SHP77 (cell line): ENCODE measurements around the gene FRMD8.

Experiments
- DNase-seq, 2 experiments: peaks; one replicate each; lab custom pipeline; 2025; lab: John Stamatoyannopoulos, UW

FRMD8 gene

DNA sequence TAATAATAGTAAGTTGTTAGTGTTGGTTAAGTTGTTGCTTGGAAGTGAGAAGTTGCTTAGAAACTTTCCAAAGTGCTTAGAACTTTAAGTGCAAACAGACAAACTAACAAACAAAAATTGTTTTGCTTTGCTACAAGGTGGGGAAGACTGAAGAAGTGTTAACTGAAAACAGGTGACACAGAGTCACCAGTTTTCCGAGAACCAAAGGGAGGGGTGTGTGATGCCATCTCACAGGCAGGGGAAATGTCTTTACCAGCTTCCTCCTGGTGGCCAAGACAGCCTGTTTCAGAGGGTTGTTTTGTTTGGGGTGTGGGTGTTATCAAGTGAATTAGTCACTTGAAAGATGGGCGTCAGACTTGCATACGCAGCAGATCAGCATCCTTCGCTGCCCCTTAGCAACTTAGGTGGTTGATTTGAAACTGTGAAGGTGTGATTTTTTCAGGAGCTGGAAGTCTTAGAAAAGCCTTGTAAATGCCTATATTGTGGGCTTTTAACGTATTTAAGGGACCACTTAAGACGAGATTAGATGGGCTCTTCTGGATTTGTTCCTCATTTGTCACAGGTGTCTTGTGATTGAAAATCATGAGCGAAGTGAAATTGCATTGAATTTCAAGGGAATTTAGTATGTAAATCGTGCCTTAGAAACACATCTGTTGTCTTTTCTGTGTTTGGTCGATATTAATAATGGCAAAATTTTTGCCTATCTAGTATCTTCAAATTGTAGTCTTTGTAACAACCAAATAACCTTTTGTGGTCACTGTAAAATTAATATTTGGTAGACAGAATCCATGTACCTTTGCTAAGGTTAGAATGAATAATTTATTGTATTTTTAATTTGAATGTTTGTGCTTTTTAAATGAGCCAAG, 38.9 kb downstream of the FRMD8 start:
- no peak for DNase-seq

DNA sequence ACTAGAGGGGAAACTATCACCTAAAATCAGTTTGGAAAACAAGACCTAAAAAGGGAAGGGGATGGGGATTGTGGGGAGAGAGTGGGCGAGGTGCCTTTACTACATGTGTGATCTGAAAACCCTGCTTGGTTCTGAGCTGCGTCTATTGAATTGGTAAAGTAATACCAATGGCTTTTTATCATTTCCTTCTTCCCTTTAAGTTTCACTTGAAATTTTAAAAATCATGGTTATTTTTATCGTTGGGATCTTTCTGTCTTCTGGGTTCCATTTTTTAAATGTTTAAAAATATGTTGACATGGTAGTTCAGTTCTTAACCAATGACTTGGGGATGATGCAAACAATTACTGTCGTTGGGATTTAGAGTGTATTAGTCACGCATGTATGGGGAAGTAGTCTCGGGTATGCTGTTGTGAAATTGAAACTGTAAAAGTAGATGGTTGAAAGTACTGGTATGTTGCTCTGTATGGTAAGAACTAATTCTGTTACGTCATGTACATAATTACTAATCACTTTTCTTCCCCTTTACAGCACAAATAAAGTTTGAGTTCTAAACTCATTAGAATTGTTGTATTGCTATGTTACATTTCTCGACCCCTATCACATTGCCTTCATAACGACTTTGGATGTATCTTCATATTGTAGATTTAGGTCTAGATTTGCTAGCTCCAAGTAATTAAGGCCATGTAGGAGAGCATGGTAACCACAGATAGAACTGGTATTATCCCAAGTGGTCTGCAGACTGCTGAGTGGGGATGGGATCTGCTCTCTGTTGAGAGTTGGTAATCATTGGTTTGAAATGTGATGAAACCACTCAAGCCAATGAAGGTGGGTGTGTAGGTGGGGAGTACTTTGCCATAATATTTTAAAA, 39.8 kb downstream of the FRMD8 start:
- DNase-seq = no peak

DNA sequence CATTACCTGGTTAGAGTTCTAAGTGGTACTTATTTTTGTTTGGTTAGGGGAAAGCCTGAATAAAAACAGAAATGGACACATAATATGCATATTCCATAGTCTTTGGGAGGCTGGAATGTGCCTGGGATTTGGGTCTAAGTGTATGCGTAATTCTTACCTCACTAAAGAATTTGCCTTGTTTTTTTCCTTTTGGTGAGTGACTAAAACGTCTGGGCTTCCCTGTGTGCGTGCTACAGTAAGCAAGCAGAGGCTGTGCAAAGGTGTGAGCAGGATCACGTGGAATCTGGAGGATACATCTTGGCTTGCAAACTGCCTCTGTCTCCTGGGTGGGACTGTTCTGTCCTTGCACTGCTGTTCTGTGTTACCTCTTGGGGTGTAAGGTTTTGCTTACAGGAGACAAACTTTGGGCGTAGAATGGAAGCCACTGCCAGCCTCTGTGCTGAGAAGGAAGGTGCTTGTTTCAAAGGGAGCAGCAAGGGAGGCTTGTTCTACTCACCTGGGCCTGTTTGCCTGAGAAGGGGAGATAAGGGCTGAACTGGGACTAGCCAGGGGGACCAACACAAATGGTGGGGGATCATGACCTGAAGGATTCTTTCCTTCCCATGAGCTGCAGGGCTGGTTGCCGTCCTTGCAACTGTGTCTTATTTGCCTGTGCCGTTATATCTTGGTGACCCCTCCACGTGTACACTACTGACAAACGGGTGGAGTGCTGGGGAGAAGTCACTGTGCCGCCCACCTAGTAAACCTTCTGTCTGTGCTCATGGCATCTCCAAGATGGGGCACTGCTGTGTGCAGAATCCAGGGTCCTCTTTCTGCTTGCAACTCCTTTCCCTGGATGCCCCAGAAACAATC, 40.6 kb downstream of the FRMD8 start:
- no peak for DNase-seq

GRCh38 chr11:65427691-65428577, 41.5 kb downstream of the FRMD8 start:
- DNase-seq = no peak

DNA sequence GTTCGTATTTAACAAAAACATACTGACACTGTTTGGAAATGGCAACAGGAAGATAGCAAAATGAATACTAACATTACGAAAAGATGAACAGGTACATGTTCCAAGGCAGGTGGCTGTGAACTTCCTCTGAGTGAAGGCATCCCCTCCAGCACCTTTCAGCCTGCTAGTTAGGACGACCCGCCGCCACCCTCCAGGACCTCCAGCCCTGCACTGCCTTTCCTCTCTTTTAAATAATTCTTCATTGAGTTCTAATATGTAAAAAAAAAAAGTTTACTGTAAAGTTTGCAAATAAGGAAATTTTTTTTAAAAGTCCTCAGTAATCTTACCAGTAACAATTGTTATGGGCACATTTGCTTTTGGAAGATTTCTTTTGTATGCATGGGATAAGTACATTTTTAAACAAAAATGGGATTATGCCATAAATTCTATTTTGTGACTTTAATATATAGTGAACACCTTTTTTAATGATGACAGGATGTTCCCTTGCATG, 42.2 kb downstream of the FRMD8 start:
- DNase-seq = no peak

GRCh38 chr11:65429068-65429681, 42.7 kb downstream of the FRMD8 start:
- peak in 1 of 2 experiments; percentile 53 for DNase-seq

GRCh38 chr11:65429724-65430405, 43.4 kb downstream of the FRMD8 start:
- DNase-seq = peak in 1 of 2 experiments; percentile 45

DNA sequence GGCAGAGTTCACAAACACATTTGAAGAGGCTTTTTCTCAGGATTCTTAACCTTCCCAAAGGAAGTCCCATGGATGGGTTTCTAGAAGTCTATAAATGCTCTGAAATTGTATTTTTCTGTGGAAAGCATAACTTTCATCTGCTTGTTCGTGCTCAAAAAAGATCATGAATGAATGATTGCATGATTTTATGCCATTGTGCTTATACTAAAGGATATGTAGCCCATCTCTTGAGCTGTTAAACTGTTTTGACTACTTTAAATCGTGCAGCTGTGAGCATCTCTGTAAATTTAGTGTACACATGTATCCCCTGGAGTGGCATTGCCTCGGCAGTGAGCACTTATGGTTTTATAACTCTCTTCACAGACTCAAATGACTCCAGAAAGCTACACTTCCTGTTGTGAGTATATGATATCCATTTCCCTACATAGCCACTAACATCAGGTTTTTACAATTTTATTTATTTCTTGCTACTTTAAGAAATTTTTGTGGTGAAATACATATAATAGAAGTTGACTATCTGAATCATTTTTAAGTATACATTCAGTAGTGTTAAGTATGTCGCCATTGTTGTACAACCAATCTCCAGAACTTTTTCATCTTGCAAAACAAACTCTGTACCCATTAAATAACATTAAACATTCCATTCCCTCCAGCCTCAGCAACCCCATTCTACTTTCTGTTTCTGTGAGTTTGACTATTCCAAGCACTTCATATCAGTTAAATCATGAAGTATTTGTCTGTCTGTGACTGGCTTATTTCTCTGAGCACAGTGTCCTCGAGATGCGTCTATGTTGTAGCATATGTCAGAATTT, 44.2 kb downstream of the FRMD8 start:
- no peak for DNase-seq

DNA sequence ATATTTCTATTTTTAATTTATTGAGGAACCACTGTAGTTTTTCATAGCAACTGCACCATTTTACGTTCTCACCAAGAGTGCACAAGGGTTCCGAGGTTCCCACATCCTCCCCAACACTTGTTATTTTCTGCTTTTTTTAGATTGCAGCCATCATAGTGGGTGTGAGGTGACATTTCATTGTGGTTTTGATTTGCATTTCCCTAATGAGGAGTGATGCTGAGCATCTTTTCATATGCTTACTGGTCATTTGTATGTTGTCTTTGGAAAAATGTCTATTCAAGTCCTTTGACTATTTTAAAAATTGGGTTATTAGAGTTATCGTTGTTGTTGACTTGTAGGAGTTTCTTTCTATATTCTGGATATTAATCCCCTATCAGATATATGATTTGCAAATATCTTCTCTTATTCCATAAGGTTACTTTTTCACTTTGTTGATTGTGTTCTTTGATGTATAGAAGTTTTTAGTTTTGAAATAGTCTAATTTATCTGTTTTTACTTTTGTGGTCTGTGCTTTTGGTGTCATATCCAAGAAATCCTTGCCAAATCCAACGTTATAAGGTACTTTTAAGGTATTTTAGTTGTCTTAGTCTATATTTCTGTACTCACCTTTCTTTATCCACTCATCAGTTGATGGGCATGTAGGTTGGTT, 45.1 kb downstream of the FRMD8 start:
- no peak for DNase-seq

GRCh38 chr11:65432100-65432650, 45.7 kb downstream of the FRMD8 start:
- DNase-seq = no peak

DNA sequence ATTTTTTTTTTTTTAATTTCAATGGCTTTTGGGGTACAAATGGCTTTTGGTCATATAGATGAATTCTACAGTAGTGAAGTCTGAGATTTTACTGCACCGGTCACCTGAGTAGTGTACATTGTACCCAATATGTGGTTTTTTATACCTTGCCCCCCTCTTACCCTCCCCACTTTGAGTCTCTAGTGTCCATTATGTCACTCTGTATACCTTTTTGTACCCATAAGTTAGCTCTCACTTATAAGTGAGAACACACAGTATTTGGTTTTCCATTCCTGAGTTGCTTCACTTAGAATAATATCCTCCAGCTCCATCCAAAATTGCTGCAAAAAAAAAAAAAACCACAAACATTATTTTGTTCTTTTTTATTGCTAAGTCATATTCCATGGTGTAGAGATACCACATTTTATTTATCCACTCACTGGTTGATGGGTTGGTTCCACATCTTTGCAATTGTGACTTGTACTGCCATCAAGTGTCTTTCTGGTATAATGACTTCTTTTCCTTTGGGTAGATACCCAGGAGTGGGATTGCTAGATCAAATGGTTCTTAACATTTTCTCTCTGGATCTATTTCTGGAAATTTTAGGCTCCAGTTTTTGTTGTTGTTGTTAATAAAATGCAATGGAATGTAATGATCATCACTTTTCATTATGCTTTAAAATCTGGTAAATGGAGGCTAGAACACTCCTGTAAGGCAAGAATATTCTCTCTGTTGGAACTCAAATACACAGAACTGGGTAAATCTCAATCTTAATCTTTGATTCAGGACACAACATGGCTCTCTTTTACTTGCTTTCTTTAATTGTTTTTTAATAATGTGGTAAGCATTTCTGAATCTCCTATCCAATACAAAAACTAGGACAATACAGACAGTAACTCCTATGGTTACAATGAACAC, 46.5 kb downstream of the FRMD8 start:
- no peak for DNase-seq

- no peak for DNase-seq
These were observed 47.2 kb downstream of the FRMD8 start for GRCh38 chr11:65433657-65434056.

DNA sequence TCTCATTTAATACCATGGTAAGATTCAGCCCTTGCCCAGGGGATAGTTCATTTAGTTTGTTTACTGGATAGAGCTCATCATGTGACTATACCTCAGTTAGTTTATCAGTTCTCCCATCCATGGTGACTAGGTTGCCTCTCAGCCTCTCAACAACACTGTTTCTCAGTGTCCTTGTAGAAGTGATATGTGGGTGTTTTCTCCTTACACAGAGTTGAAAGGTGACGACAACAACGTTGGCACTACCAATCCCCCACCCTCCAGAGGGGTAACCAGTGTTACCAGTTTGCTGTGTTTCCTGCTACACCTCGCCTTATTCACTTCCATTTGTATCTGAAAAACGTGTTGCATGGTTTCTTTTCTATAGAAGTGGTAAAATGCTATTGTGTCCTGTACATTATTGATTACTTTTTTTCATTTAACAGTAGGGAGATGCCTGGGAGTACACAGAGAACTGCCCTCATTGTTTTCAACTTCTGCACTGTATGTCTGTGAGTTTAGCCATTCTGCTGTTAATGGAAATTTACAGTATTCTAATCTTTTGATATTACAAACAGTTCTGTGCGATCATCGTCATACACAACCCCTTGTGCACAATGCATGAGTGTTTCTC, 47.7 kb downstream of the FRMD8 start:
- no peak for DNase-seq

DNA sequence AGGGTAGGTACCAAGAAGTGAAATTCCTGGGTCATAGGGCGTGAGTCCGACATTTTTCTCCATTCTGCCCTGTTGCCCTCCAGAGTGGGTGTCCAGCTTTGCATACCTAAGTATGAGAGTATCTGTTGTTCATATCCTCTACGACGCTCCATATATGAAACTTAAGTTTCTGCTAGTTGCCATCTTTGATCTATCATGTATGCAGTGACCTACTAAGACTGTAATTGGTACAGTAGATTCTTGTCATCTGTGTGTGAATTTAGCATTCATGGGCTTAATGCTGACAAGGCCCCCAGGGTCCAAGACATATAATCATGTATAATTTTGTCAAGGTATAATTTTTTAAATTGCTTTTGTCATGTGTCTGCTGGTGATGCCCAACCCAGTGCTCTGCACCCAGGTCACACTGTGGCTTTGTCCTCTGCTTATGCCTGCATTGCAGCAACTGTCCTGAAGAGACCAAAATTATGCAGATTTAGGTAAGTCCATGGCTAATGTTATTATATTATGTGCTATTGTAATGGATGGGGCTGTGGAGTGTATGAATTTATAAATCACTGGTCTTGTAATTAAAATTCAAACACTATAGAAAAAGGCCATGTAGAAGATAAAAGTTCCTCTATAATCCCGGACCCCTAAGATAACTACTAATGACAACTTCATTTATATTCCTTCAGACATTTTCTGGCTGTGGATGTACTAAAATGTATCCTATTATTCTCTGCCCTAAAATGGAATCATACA, 48.4 kb downstream of the FRMD8 start:
- DNase-seq = no peak

- no peak for DNase-seq
These were observed 49.0 kb downstream of the FRMD8 start for GRCh38 chr11:65435411-65435931.

DNA sequence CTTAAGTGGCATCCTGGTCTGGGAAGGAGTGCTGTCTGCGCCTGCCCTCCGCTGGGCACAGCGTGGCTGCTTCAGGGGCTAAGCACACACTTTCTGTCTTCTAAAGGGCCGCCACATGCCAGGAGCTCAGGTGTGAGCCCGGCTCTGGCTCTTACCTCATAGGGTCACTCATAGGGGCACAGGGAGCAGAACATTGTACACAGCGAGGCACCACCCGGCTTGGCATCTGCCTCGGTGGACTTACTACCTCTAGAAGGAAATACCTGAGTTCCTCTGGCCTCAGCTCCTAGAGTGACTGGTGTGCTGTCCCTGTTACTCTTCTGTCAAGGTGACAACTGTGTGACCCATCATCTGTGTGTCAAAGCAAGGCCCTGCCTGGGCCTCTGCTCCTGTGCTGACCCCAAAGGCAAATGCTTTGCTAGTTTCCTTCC, 49.6 kb downstream of the FRMD8 start:
- no peak for DNase-seq
